GM20431 (cell line): ENCODE measurements around the gene ZBTB34.

Source experiments
- in situ Hi-C: fragments of 300-500 bp; cut with MseI, MboI; formaldehyde crosslinking; loops from one replicate; pipeline ENCODE4 v1.15.0; 2020; ENCODE audit warnings: low sequenced_read_pairs; ENCODE audit not compliant: unreplicated experiment

Gene ZBTB34

DNA sequence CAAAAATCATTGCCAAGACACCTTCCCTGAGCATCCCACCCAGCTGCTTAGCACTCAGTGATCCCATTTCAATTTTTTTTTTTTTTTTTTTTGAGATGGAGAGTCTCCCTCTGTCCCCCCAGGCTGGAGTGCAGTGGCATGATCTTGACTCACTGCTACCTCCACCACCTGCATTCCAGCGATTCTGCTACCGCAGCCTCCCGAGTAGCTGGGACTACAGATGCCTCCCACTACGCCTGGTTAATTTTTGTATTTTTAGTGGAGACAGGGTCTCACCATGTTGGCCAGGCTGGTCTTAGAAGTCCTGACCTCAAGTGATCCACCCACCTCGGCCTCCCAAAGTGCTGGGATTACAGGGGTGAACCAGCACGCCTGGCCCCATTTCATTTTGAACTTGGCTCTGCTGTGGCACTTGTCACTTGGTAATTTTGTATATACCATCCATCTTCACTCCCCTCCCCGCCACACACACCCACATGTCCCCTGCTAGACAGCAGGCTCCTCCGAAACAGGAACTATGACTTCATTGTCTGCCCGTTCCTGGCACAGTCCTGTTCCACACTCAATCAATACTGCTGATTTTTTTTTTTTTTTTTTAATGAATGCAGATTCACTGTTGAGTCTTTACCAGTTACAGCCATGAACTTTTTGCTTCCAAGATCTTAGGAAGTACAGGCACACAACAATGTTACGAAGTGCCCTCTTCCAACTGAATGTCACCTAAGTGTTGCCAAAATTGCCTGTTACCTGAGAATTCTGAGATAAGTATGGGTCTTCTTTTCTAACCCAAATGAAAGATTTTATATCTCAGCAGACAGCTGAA, 17.3 kb upstream of the ZBTB34 start:
- in situ Hi-C loops: no loop called here

DNA sequence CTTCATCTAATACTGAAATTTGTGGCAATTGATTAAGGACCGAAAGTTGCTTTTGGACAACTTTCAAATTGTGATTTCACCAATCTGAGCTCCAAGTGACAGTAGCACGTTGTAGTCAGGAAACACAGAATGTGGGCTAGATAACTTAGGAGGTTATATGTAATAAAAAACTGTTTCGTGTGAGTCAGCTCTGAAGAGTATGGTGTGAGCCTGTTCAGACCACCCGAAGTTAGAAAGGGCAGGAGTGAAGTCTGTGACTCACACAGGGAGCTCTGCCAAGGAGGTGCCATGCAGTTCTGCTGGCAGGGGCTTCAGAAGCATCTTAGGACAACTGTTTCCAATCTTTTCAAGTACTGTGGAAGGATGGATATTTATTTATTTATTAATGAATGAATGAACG, 16.4 kb upstream of the ZBTB34 start:
- in situ Hi-C loops: no loop called here

DNA sequence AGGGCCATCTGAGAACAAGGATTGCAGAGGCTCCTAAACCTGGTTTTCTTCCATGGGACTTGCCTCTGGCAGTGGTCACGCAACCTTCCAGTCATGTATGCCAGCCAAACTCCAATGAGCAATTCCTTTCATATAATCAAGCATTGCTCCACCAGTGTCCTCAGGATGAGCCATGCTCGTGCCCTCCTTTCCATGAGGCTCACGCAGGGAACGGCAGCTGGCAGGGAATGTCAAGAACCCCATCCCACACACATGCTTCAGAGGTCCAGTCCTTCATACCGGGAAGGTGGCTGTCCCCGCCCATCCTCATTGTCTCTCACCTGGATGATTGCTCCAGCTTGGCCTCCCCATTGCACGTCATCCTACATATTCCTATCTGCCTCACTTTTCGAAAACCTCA, 13.4 kb upstream of the ZBTB34 start:
- in situ Hi-C loops: no loop called here

DNA sequence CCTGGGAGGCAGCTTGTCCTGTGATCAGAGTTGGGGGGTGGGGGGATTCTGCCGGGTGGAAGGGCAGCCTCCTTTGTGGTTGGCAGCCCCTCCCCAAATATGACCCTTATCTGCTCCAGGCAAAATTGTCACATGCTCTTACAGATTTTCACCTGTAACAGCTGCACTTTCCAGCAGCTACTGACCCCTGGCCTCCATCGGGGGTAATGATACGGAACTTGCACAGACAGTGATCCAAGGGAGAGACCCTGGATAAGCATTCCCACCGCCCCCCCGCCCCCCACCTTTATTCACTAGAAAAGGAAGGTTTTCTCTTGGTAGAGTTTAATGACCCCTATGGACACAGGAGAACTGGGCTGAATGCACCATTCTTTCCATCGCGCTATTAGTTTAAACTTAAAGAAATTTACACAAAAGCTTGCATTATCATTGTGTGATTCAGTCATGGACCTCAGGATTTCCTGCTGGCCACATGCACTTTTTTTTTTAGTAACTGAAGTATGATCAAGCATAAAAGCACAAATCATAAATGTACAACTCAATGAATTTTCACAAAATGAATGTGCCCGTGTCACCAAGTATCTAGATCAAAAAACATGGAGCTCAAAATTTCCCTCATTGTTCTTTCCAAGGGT, 10.7 kb upstream of the ZBTB34 start:
- in situ Hi-C loops: no loop called here

DNA sequence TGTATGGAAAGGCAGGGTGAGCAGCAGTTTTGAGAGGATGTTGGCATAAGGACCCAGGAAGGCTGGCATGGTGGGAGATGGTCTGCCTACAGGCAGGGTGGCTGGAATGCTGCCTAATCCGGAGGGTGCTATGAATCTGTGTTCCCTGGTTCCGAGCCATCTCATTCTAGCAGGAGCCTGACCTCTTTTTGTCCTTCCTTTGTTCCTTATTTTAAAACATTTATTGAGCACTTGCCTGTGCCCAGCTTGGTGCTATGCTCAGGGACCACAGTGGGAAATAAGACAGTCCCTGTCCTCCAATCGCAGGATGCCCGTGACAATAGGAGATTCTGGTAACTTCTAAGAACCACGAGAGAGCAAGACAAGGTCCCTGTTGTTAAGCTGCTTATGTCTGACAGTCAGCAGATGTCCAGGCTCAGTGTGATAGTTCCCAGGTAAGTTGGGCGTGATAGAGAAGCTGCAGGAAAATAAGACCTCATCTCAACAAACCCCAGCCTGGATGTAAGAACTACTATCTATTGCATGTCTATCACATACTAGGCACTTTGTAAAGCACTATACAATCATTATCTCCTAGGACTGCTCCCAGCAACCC, 9.1 kb upstream of the ZBTB34 start:
- in situ Hi-C loops: no loop called here

GRCh38 chr9:126852086-126852688, 8.3 kb upstream of the ZBTB34 start:
- in situ Hi-C loops: no loop called here

DNA sequence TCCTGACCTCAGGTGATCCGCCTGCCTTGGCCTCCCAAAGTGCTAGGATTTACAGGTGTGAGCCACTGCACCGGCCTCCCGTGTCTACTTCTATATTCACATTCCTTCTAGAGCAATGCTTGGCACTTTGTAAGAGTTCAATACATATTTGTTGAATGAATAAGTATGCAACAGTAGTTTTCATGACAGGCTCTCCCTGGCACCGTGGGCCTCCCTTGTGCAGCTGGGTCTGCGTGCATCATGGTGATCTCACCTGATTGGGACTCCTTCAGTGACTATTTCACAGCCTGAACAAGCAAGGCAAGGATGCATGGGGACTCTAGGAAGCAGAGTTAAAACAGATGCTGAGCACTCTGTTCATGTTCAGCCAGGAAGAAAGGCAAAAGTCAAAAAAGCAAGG, 6.8 kb upstream of the ZBTB34 start:
- in situ Hi-C loops: no loop called here

GRCh38 chr9:126854734-126855133, 5.7 kb upstream of the ZBTB34 start:
- in situ Hi-C loops: no loop called here

DNA sequence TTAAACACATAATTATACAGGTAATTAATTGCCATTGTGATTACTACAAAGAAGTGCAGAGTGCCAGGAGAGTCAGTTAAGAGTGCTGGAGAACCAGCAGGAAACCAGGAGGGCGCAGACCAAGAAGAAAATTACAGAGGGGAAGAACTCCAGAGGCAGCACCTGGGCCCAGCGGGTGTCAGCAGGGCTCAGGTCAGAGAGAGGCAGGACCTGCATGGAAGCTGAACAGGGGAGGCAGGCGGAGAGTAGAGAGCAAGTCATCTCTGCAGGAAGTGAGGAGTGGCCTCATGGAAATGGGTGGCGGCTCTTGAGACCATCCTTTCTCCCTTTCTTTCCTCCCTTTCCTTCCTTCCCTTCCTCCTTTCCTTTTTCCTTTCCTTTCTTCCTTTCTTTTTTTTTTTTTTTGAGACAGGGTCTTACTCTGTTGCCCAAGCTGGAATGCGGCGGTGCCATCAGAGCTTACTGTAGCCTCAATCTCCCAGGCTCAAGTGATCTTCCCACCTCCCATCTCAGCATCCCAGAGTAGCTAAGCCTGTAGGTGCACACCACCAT, 4.0 kb upstream of the ZBTB34 start:
- in situ Hi-C loops: no loop called here

GRCh38 chr9:126857261-126857960, 3.0 kb upstream of the ZBTB34 start:
- in situ Hi-C loops: no loop called here

DNA sequence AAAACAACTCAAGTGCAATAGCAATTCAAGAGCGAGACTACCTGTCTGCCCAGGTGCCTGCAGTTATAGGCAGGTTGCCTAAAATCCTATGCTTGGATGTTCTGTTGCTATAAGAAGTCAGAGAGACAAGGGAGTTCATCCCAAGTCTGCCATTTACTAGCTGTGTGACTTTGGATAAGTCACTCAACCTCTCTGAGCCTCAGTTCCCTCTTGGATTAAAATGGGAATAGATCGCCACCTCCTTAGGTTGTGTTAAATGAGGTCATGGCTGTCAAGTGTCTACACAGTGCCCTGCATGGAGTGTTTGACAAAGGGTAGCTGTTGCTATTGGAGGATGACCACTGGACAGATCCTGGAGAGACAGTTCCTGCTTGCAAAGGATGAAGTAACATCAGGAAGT, 1.3 kb upstream of the ZBTB34 start:
- in situ Hi-C loops: no loop called here

DNA sequence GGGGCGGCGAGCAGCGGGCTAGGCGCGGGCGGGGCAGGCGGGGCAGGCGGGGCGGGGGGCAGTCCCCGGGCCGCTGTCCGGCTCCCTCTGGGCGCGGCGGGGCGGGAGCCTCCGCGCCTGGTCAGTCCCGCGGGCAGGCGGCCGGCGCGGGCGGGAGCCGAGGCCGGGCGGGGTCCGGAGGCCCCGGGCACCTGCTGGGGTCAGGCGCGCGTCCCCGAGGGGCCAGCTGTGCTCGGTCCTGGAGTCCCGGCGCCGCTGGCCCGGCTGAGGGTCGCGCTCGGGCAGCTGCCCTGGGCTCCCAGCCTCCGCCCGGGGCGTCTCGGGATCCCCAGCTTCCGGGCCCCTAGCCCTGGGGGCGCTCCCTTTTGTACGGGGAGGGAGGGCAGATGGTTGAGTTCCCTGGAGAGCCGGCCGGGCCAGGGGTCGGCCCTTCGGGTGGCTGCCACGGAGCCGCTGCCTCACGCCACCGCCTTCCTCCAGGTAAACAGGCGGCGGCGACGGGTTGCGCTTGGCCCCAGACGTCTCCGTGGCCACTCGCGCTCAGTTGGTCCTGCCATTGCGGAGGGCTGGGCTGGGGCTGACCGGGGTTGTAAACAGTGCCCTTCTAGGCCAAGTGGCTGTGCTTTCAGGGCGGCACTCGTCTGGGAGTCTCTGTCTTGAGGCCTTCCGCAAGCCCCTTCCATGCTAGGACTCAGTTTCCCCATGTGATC, 473 bp downstream of the ZBTB34 start:
- in situ Hi-C loops: no loop called here

- in situ Hi-C loops: no loop called here
These were observed 1.3 kb downstream of the ZBTB34 start for GRCh38 chr9:126861707-126862103.

DNA sequence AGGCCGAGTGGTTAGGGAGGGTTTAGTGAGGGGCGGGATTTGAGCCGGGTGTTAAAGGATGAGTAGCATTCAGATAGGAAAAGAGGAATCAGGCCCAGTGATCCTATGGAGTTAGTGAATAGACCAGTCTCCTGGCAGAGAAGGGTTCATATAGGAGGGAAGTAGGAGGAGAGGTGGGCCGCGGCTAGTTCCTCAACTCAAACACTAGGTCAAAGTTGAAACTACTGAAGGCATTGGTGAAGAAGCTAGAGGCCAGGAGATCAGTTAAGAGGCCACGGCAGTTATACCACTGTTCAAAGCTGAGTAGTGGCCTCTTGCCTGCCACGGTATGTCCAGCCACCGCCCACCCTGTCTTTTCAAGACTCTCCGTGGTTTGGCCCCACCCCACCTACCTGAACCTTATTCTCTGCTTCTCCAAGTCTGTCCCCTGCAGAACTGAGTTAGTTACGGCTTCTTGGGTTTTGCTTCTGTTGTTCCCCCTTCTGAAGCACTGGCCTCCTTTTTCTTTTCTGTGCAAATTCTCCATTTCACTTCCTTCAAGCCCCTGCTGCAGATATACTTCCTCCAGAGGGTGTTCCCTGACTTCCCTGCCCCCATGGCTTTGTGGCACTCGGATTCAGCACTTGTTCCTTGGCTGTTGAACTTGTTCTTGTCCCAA, 1.8 kb downstream of the ZBTB34 start:
- in situ Hi-C loops: no loop called here

DNA sequence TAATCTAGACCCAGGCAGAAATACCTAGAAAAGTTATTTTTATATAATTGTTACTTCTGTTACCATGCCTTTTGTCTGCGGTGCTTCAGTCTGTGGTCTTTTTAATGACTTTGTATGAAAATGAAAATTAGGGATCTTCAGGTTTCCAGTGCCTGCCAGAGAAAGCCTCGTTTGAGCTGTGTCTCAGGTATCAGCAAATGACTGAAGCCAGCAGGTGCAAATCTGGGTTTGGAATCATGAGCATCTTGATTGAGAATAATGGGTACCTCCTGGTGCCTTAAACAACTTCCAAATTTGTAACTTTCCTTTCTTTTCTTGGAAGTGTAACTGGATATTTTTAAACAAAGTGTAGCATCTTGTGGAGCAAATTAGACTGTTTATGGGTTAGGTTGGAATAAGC, 4.3 kb downstream of the ZBTB34 start:
- in situ Hi-C loops: no loop called here

GRCh38 chr9:126869368-126869767, 8.9 kb downstream of the ZBTB34 start:
- in situ Hi-C loops: no loop called here

DNA sequence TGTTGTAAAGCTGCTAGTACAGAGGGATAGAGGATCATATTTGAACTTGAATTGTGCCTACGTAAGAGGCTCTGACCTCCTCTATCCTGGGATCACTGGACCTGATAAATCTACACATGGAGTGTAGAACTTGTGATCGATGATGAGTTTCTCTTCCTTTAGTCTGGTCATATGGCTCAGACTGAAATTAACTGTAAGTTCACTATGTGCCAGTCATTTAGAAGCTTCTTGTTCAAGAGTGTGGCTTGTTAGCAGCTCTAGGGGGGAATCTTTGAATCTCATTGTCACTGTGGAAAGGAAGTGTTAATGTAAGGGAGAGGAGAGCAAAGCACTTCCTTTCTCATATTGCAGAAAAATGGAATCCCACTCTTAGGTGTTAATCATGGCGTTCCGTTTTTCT, 12.1 kb downstream of the ZBTB34 start:
- in situ Hi-C loops: no loop called here

- in situ Hi-C loops: no loop called here
These were observed 14.3 kb downstream of the ZBTB34 start for GRCh38 chr9:126874546-126875314.
